CD14-positive monocyte (primary cell): Measurements from ENCODE around the gene ITFG2. TPM values are rescaled to one million over a fixed set of nuclear protein-coding genes. Genes with fewer than 3 reads are reported as not detected.

Experiments
- DNase-seq, 3 donors: peaks; one replicate each; pipeline ENCODE4 v3.0.0-alpha.2; 2011 to 2022
- H2AFZ ChIP-seq: 2 replicates; pipeline ENCODE4 v1.6.0; 2012; ENCODE audit warnings: mild to moderate bottlenecking, low read depth, low read length, inconsistent platforms; ENCODE audit not compliant: insufficient read depth, poor library complexity, severe bottlenecking
- H3K27ac ChIP-seq, 2 donors: 1 replicate in 1 of 2; 2 replicates in 1 of 2; pipeline ENCODE4 v1.5.1; 2012 to 2013; ENCODE audit warnings: low read length in 2 of 2, control low read depth in 1 of 2, inconsistent platforms in 1 of 2, low read depth in 1 of 2, mild to moderate bottlenecking in 1 of 2
- H3K27me3 ChIP-seq, 2 donors: one replicate each; pipeline versions ENCODE4 v1.6.0 to v1.6.1; 2011 to 2013; ENCODE audit warnings: low read length in 2 of 2; ENCODE audit not compliant: control insufficient read depth in 2 of 2, insufficient read depth in 2 of 2
- H3K36me3 ChIP-seq, 2 donors: replicated peaks in 1 of 2; 1 replicate in 1 of 2; 2 replicates in 1 of 2; pipeline versions ENCODE4 v1.5.1 to v1.6.1; 2012 to 2013; ENCODE audit warnings: low read length in 2 of 2, control low read depth in 1 of 2, inconsistent platforms in 1 of 2, mild to moderate bottlenecking in 1 of 2; ENCODE audit not compliant: insufficient read depth in 2 of 2, control insufficient read depth in 1 of 2
- H3K4me1 ChIP-seq, 2 donors: 1 replicate in 1 of 2; 2 replicates in 1 of 2; pipeline versions ENCODE4 v1.5.1 to v1.6.1; 2012 to 2013; ENCODE audit warnings: low read length in 2 of 2, control low read depth in 1 of 2, inconsistent platforms in 1 of 2, mild to moderate bottlenecking in 1 of 2, moderate library complexity in 1 of 2; ENCODE audit not compliant: insufficient read depth in 2 of 2, control insufficient read depth in 1 of 2
- H3K4me2 ChIP-seq: replicated peaks from 2 replicates; pipeline ENCODE3; 2012; ENCODE audit warnings: low read length, moderate library complexity, mild to moderate bottlenecking; ENCODE audit not compliant: poor library complexity, severe bottlenecking; ENCODE audit errors: extremely low read depth
- H3K4me3 ChIP-seq, 3 experiments: fragments of 200-600 bp in 1 of 3; sonication (generic) in 1 of 3; replicated peaks in 1 of 3; 1 replicate in 2 of 3; 2 replicates in 1 of 3; pipeline ENCODE4 v1.5.1; 2011 to 2013; ENCODE audit warnings: low read length in 3 of 3, mild to moderate bottlenecking in 3 of 3, control low read depth in 2 of 3, low read depth in 2 of 3, inconsistent platforms in 1 of 3, moderate library complexity in 1 of 3
- H3K79me2 ChIP-seq: 2 replicates; pipeline ENCODE4 v1.6.0; 2012; ENCODE audit warnings: mild to moderate bottlenecking, control low read depth, inconsistent platforms, low read length, moderate library complexity; ENCODE audit not compliant: insufficient read depth
- H3K9ac ChIP-seq: 2 replicates; pipeline ENCODE4 v1.6.0; 2017; ENCODE audit warnings: low read length, mild to moderate bottlenecking; ENCODE audit not compliant: insufficient read depth, poor library complexity, severe bottlenecking
- H3K9me3 ChIP-seq, 2 donors: replicated peaks in 1 of 2; 1 replicate in 1 of 2; 2 replicates in 1 of 2; pipeline versions ENCODE4 v1.5.1 to v1.6.1; 2012 to 2013; ENCODE audit warnings: low read length in 2 of 2, control low read depth in 1 of 2; ENCODE audit not compliant: control insufficient read depth in 1 of 2, insufficient read depth in 1 of 2
- H4K20me1 ChIP-seq: 2 replicates; pipeline ENCODE4 v1.6.0; 2012; ENCODE audit warnings: mild to moderate bottlenecking, low read length, control low read depth, moderate library complexity; ENCODE audit not compliant: insufficient read depth
- H3K27ac Mint-ChIP-seq, 7 donors: one replicate each; pipeline ENCODE4 v1.8.0; 2020; ENCODE audit warnings: mild to moderate bottlenecking in 7 of 7, mixed read lengths in 7 of 7, moderate library complexity in 6 of 7, inconsistent platforms in 2 of 7
- H3K27me3 Mint-ChIP-seq, 3 donors: one replicate each; pipeline ENCODE4 v1.8.0; 2021 to 2022; ENCODE audit warnings: low read depth in 3 of 3, mild to moderate bottlenecking in 3 of 3, mixed read lengths in 3 of 3, moderate library complexity in 3 of 3, inconsistent platforms in 1 of 3
- H3K36me3 Mint-ChIP-seq, 2 donors: one replicate each; pipeline ENCODE4 v1.8.0; 2020; ENCODE audit warnings: mixed read lengths in 2 of 2, inconsistent platforms in 1 of 2, mild to moderate bottlenecking in 1 of 2
- H3K4me1 Mint-ChIP-seq: one replicate; pipeline ENCODE4 v1.8.0; 2020; ENCODE audit warnings: mild to moderate bottlenecking, mixed read lengths
- H3K4me3 Mint-ChIP-seq, 2 donors: one replicate each; pipeline ENCODE4 v1.8.0; 2020; ENCODE audit warnings: mild to moderate bottlenecking in 2 of 2, mixed read lengths in 2 of 2, moderate library complexity in 1 of 2
- H3K9me3 Mint-ChIP-seq, 7 donors: one replicate each; pipeline ENCODE4 v1.8.0; 2020 to 2022; ENCODE audit warnings: mixed read lengths in 7 of 7, mild to moderate bottlenecking in 6 of 7, moderate library complexity in 6 of 7, inconsistent platforms in 2 of 7
- WGBS: methylation state at CpG from one replicate; pipeline ENCODE4 v1.1.5; 2013; ENCODE audit warnings: missing lambda C conversion rate; ENCODE audit not compliant: insufficient coverage; 5-methylcytosine and 5-hydroxymethylcytosine counted together
- intact Hi-C, 2 donors: fragments of 100-400 bp; cut with micrococcal nuclease; formaldehyde crosslinking; loops; one replicate each; pipeline versions ENCODE4 v1.15.0 to v1.15.1; 2023
- polyA plus RNA-seq, 3 donors: library from polyadenylated mRNA; depleted of rRNA in 1 of 3; unstranded in 2 of 3; stranded (reverse) in 1 of 3; fragments of 300-500 nt in 2 of 3; fragments of >200 nt in 1 of 3; fragmentation: Illumina TruSeq in 2 of 3; gene quantifications; 1 replicate in 2 of 3; 2 replicates in 1 of 3; pipeline ENCODE4 v1.2.3, GENCODE V29; 2012 to 2021
- TF ChIP-seq, protein P1 (sequence below): fragments of 200-600 bp; IDR thresholded peaks from one replicate; pipeline ENCODE4 v1.8.0; 2022; ENCODE audit warnings: antibody characterized with exemption, mild to moderate bottlenecking

The ITFG2 gene
- polyA plus RNA-seq, 3 donors: 19.1 to 51.2 (median 24.0) TPM

DNA sequence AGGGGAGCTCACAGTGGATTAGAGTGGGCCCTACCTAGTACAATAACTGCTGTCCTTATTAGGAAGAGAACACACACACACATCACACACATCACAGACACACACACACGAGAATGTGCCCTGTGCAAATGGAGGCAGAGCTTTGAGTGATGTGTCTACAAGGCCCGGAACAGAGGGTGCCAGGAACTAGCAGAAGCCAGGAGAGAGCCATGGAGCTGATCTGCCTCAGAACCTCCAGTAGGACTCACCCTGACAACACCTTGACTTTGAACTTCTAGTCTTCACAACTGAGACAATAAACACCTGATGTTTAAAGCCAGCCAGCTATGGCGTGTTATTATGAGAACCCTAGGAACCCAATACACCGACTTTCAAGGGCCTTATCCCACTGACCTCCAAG is 47.4 kb upstream of the ITFG2 start:
- TF ChIP-seq, protein P1, sequence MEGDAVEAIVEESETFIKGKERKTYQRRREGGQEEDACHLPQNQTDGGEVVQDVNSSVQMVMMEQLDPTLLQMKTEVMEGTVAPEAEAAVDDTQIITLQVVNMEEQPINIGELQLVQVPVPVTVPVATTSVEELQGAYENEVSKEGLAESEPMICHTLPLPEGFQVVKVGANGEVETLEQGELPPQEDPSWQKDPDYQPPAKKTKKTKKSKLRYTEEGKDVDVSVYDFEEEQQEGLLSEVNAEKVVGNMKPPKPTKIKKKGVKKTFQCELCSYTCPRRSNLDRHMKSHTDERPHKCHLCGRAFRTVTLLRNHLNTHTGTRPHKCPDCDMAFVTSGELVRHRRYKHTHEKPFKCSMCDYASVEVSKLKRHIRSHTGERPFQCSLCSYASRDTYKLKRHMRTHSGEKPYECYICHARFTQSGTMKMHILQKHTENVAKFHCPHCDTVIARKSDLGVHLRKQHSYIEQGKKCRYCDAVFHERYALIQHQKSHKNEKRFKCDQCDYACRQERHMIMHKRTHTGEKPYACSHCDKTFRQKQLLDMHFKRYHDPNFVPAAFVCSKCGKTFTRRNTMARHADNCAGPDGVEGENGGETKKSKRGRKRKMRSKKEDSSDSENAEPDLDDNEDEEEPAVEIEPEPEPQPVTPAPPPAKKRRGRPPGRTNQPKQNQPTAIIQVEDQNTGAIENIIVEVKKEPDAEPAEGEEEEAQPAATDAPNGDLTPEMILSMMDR: no peak
- H3K36me3 Mint-ChIP-seq: no peaks in the 10 kb centered on the region

DNA sequence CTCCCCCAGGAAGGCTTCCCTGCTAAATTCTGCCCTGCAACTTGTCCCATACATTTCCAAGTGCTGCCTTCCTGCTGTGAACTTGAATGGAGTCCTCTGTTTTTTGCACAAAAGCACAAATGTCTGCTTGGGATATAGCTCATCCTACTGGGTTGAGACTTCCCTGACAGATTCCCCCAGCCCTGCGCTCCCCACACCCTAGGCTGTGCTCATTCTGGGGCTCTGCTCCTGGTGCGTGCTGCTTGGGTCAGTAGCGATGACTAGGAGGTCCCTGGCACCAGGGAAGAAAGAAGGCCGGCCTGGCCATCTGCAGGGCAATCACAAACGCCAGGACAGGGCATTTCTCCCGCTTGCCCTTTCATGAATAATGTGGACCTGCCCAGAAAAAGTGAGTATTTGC is 46.9 kb upstream of the ITFG2 start:
- Mint-ChIP-seq H3K4me3 (no peak overlapping the region), H3K27ac (no peak overlapping the region), H3K4me1 (no peaks in the 10 kb centered on the region), H3K36me3 (no peaks in the 10 kb centered on the region), H3K27me3 (peaks cover 0 to 4% (median 2%) of the 10 kb centered on the region in 3 donors), H3K9me3 (peaks cover 0 to 2% (median 0%) of the 10 kb centered on the region in 7 donors)
- Histone ChIP-seq H3K27me3 (no peaks in the 10 kb centered on the region), H3K4me3 (no peak overlapping the region), H3K27ac (no peak overlapping the region), H3K9ac (no peak overlapping the region), H3K79me2 (no peaks in the 10 kb centered on the region), H3K36me3 (no peaks in the 10 kb centered on the region), H3K4me2 (no peak overlapping the region), H3K4me1 (no peaks in the 10 kb centered on the region), H2AFZ (no peak overlapping the region), H3K9me3 (no peaks in the 10 kb centered on the region), H4K20me1 (no peaks in the 10 kb centered on the region)
- DNase-seq: no peak
- WGBS: 94% methylated on average over 3 of the region's 6 CpGs
- intact Hi-C loops: no loop called here
- TF ChIP-seq, protein P1: no peak

More for the DNA sequence above, 47.4 kb upstream of the ITFG2 start:
- Histone ChIP-seq H3K9ac (no peak overlapping the region), H2AFZ (no peak overlapping the region), H3K27ac (no peak overlapping the region), H3K9me3 (no peaks in the 10 kb centered on the region), H3K4me3 (no peak overlapping the region), H3K36me3 (no peaks in the 10 kb centered on the region), H3K4me2 (no peak overlapping the region), H3K79me2 (no peaks in the 10 kb centered on the region), H4K20me1 (no peaks in the 10 kb centered on the region), H3K4me1 (no peaks in the 10 kb centered on the region), H3K27me3 (no peaks in the 10 kb centered on the region)
- H3K4me3 Mint-ChIP-seq: no peak overlapping the region
- no peaks in the 10 kb centered on the region for H3K9me3 Mint-ChIP-seq
- intact Hi-C loops: no loop called here
- peaks cover 0 to 2% (median 2%) of the 10 kb centered on the region in 3 donors for H3K27me3 Mint-ChIP-seq
- 92% methylated on average over 2 of the region's 4 CpGs for WGBS
- no peaks in the 10 kb centered on the region for H3K4me1 Mint-ChIP-seq
- H3K27ac Mint-ChIP-seq: no peak overlapping the region
- no peak for DNase-seq
